GM12878 (cell line): ENCODE results near the gene SETBP1.

Experiments
- BCL11A ChIP-seq: IDR thresholded peaks from 2 replicates; pipeline ENCODE4 v1.6.1; 2011; ENCODE audit warnings: low read depth, low read length
- CHD4 ChIP-seq: fragments of 200-600 bp; sonication (generic); IDR thresholded peaks from 2 replicates; pipeline ENCODE4 v1.6.1; 2016; ENCODE audit warnings: mild to moderate bottlenecking
- IKZF2 ChIP-seq, 2 experiments: fragments of 450-650 bp; IDR thresholded peaks; 2 replicates each; pipeline ENCODE4 v1.6.1; 2017; ENCODE audit warnings: mild to moderate bottlenecking in 2 of 2, moderate library complexity in 2 of 2
- LARP7 ChIP-seq: fragments of 450-650 bp; IDR thresholded peaks from 2 replicates; pipeline ENCODE4 v1.6.1; 2017; ENCODE audit warnings: mild to moderate bottlenecking
- MYC ChIP-seq: IDR thresholded peaks from 2 replicates; pipeline ENCODE4 v1.6.1; 2011; ENCODE audit warnings: mild to moderate bottlenecking, low read length, moderate library complexity, inconsistent platforms; ENCODE audit not compliant: insufficient read depth, insufficient replicate concordance, insufficient read length, severe bottlenecking
- POLR2A ChIP-seq: IDR thresholded peaks from 2 replicates; pipeline ENCODE4 v1.6.1; 2011; ENCODE audit warnings: low read depth, mild to moderate bottlenecking, low read length
- RFX5 ChIP-seq: IDR thresholded peaks from 2 replicates; pipeline ENCODE4 v1.6.1; 2011; ENCODE audit warnings: low read depth, low read length, improper control_type of control experiment
- SRF ChIP-seq, 2 experiments: IDR thresholded peaks; 2 replicates each; pipeline ENCODE4 v1.6.1; 2011; ENCODE audit warnings: low read depth in 2 of 2, low read length in 2 of 2, mild to moderate bottlenecking in 1 of 2, moderate library complexity in 1 of 2
- ZNF274 ChIP-seq: IDR thresholded peaks from one replicate; pipeline ENCODE4 v1.8.0; 2011; ENCODE audit not compliant: insufficient read length, insufficient read depth
- TF ChIP-seq, protein P1 (sequence below): fragments of 450-650 bp; IDR thresholded peaks from 2 replicates; pipeline ENCODE4 v1.6.1; 2014; ENCODE audit warnings: mild to moderate bottlenecking
- TF ChIP-seq, protein P2 (sequence below), 3 experiments: IDR thresholded peaks in 2 of 3; conservative IDR thresholded peaks in 1 of 3; 2 replicates each; pipeline ENCODE4 v1.5.1; 2011; ENCODE audit warnings: low read depth in 3 of 3, low read length in 3 of 3, mild to moderate bottlenecking in 3 of 3, control low read depth in 2 of 3, moderate library complexity in 2 of 3, inconsistent platforms in 1 of 3, mixed read lengths in 1 of 3; ENCODE audit not compliant: control insufficient read depth in 2 of 3, insufficient read depth in 1 of 3; ENCODE audit errors: extremely low read depth in 1 of 3
- TF ChIP-seq, protein P3 (sequence below): fragments of 450-650 bp; IDR thresholded peaks from 2 replicates; pipeline ENCODE4 v1.6.1; 2017; ENCODE audit warnings: antibody characterized with exemption, mild to moderate bottlenecking, moderate library complexity

DNA sequence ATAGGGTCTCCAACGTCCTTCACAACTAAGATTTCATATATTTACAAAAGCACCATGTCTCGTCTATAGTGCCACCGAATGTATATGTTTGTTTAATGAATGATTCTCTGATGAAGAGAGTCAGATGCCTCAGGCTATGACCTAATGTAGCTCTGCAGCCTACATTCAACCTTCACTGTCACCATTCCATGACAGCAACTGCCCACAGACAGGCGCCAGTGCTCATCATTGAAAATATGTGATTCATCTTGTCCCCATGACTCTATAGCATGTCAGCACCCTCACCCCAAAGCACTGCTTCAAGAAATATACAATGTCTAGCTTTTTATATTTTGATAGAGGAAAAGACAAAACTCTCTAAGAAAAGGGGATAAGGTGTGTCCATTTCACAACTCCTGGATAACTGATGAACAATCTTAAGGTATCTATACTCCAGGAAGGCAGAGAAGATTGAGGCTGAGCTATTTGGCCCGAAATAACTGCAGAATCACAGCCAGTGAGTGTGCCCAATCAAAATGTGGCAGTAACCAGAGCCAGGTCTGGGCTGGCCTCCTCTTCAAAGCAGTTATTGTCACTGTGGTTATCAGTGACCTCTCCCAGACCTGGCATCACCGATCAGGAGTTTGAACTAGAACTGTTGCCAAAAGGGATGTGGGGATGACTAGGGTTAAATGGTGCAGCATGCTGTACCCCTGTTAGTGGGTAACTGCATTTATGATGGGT lies 246.6 kb downstream of the SETBP1 start:
- TF ChIP-seq SRF (IDR thresholded peaks at IDR 0.05; ENCODE audit: low read depth in 2 of 2, low read length in 2 of 2), result no peak
- TF ChIP-seq, protein P1, sequence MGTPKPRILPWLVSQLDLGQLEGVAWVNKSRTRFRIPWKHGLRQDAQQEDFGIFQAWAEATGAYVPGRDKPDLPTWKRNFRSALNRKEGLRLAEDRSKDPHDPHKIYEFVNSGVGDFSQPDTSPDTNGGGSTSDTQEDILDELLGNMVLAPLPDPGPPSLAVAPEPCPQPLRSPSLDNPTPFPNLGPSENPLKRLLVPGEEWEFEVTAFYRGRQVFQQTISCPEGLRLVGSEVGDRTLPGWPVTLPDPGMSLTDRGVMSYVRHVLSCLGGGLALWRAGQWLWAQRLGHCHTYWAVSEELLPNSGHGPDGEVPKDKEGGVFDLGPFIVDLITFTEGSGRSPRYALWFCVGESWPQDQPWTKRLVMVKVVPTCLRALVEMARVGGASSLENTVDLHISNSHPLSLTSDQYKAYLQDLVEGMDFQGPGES, result no peak
- TF ChIP-seq, protein P2, sequence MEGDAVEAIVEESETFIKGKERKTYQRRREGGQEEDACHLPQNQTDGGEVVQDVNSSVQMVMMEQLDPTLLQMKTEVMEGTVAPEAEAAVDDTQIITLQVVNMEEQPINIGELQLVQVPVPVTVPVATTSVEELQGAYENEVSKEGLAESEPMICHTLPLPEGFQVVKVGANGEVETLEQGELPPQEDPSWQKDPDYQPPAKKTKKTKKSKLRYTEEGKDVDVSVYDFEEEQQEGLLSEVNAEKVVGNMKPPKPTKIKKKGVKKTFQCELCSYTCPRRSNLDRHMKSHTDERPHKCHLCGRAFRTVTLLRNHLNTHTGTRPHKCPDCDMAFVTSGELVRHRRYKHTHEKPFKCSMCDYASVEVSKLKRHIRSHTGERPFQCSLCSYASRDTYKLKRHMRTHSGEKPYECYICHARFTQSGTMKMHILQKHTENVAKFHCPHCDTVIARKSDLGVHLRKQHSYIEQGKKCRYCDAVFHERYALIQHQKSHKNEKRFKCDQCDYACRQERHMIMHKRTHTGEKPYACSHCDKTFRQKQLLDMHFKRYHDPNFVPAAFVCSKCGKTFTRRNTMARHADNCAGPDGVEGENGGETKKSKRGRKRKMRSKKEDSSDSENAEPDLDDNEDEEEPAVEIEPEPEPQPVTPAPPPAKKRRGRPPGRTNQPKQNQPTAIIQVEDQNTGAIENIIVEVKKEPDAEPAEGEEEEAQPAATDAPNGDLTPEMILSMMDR (IDR thresholded peaks at IDR 0.05 in 2 of 3, conservative IDR thresholded peaks at IDR 0.05 in 1 of 3; ENCODE audit: control insufficient read depth in 2 of 3, extremely low read depth in 1 of 3, insufficient read depth in 1 of 3, low read depth in 3 of 3, low read length in 3 of 3), result no peak
- TF ChIP-seq ZNF274, result no peak
- no peak for TF ChIP-seq BCL11A
- no peak for TF ChIP-seq IKZF2 (IDR thresholded peaks at IDR 0.05)
- TF ChIP-seq, protein P3, sequence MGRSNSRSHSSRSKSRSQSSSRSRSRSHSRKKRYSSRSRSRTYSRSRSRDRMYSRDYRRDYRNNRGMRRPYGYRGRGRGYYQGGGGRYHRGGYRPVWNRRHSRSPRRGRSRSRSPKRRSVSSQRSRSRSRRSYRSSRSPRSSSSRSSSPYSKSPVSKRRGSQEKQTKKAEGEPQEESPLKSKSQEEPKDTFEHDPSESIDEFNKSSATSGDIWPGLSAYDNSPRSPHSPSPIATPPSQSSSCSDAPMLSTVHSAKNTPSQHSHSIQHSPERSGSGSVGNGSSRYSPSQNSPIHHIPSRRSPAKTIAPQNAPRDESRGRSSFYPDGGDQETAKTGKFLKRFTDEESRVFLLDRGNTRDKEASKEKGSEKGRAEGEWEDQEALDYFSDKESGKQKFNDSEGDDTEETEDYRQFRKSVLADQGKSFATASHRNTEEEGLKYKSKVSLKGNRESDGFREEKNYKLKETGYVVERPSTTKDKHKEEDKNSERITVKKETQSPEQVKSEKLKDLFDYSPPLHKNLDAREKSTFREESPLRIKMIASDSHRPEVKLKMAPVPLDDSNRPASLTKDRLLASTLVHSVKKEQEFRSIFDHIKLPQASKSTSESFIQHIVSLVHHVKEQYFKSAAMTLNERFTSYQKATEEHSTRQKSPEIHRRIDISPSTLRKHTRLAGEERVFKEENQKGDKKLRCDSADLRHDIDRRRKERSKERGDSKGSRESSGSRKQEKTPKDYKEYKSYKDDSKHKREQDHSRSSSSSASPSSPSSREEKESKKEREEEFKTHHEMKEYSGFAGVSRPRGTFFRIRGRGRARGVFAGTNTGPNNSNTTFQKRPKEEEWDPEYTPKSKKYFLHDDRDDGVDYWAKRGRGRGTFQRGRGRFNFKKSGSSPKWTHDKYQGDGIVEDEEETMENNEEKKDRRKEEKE, result no peak
- no peak for TF ChIP-seq LARP7
- no peak for TF ChIP-seq MYC
- TF ChIP-seq RFX5, result no peak
- TF ChIP-seq POLR2A, result no peak
- no peak for TF ChIP-seq CHD4
